ENCODE data around the gene ZC3H4.

- TF ChIP-seq CTCF (IDR thresholded peaks at IDR 0.05) (no peak), POLR2AphosphoS5 (IDR thresholded peaks at IDR 0.05; ENCODE audit: low read depth, low read length) (no peak), SIN3A (IDR thresholded peaks at IDR 0.05; ENCODE audit: borderline replicate concordance, insufficient read depth, low read depth, low read length) (no peak), TCF7L2 (IDR thresholded peaks at IDR 0.05; ENCODE audit: low read depth, low read length) (no peak), REST (IDR thresholded peaks at IDR 0.05; ENCODE audit: insufficient read depth in 1 of 2, low read depth in 2 of 2, low read length in 1 of 2) (no peak)
Measured at GRCh38 chr19:47027586-47028088, 85.9 kb downstream of the ZC3H4 start.
